A549 (cell line): Measurements from ENCODE around the gene GJD2. TPM values are rescaled to one million over a fixed set of nuclear protein-coding genes. Genes with fewer than 3 reads are reported as not detected.

Experiments used
- ATAC-seq, 2 experiments: fragments of 200-7000 bp in 1 of 2; fragments of >200 bp in 1 of 2; cut with Nextera tagmentation in 1 of 2; cut with Tn5 transposase in 1 of 2; 3 replicates each; pipeline versions ENCODE4 v1.8.0 to v1.9.1; 2018 to 2020; ENCODE audit warnings: mild to moderate bottlenecking in 1 of 2, moderate library complexity in 1 of 2
- CTCF ChIA-PET: fragments of 300-600 bp; sonication (Branson Sonifier 250); formaldehyde crosslinking; extraction: SDS; loops from one replicate; lab custom pipeline; 2021; ENCODE audit warnings: antibody characterized with exemption, inconsistent platforms; lab: Yijun Ruan, JAX
- POLR2A ChIA-PET: fragments of 350-600 bp; formaldehyde crosslinking; extraction: SDS; loops from one replicate; lab custom pipeline; 2021; ENCODE audit warnings: antibody characterized with exemption, inconsistent platforms; lab: Yijun Ruan, JAX
- DNase-seq, 2 experiments: peaks; one replicate each; pipeline versions ENCODE4 v3.0.0 to v3.0.0-alpha.2; 2011 to 2016; ENCODE audit warnings: low read depth in 1 of 2, low spot score in 1 of 2
- FAIRE-seq: peaks from 2 replicates; lab custom pipeline; 2011; peaks lifted over from hg19 to GRCh38; lab: Jason Lieb, UNC
- H3K27ac ChIP-seq, 2 experiments: fragments of >200 bp; sonication (Bioruptor Twin); formaldehyde crosslinking; 3 replicates each; pipeline ENCODE4 v1.5.1; 2016 to 2017
- H3K4me1 ChIP-seq: fragments of >200 bp; sonication (Bioruptor Twin); formaldehyde crosslinking; 3 replicates; pipeline ENCODE4 v1.6.1; 2016
- H3K4me2 ChIP-seq: fragments of >200 bp; sonication (Bioruptor Twin); formaldehyde crosslinking; 3 replicates; pipeline ENCODE4 v1.6.1; 2016
- H3K4me3 ChIP-seq: fragments of >200 bp; sonication (Bioruptor Twin); formaldehyde crosslinking; 3 replicates; pipeline ENCODE4 v1.5.1; 2016
- H3K9me3 ChIP-seq: fragments of >200 bp; sonication (Bioruptor Twin); formaldehyde crosslinking; 3 replicates; pipeline ENCODE4 v1.6.1; 2016
- CBX8 ChIP-seq: fragments of 200-600 bp; sonication (generic); IDR thresholded peaks from 2 replicates; pipeline ENCODE4 v1.6.1; 2016
- CHD4 ChIP-seq: fragments of 200-600 bp; sonication (generic); IDR thresholded peaks from 2 replicates; pipeline ENCODE4 v1.6.1; 2016; ENCODE audit warnings: antibody characterized with exemption, mild to moderate bottlenecking, borderline replicate concordance
- ESRRA ChIP-seq: fragments of 150-350 bp; IDR thresholded peaks from 2 replicates; pipeline ENCODE4 v1.6.1; 2014; ENCODE audit warnings: mild to moderate bottlenecking, low read length, borderline replicate concordance
- FOSB ChIP-seq: fragments of 250-450 bp; sonication (Bioruptor Pico); IDR thresholded peaks from 2 replicates; pipeline ENCODE4 v1.5.0; 2020; ENCODE audit warnings: mild to moderate bottlenecking, moderate library complexity
- GATA3 ChIP-seq: IDR thresholded peaks from 2 replicates; pipeline ENCODE4 v1.6.1; 2012; ENCODE audit warnings: borderline replicate concordance
- HDAC2 ChIP-seq: fragments of 200-600 bp; sonication (generic); IDR thresholded peaks from 2 replicates; pipeline ENCODE4 v1.6.1; 2016
- HEYL ChIP-seq: fragments of 250-450 bp; sonication (Bioruptor Pico); IDR thresholded peaks from 2 replicates; pipeline ENCODE4 v1.8.0; 2021; ENCODE audit warnings: mild to moderate bottlenecking, moderate library complexity
- HOXB5 ChIP-seq: fragments of 250-450 bp; sonication (Bioruptor Pico); IDR thresholded peaks from 2 replicates; pipeline ENCODE4 v1.5.0; 2020; ENCODE audit warnings: mild to moderate bottlenecking, moderate library complexity
- JUN ChIP-seq, 2 experiments: fragments of >200 bp; sonication (Bioruptor Twin); formaldehyde crosslinking; IDR thresholded peaks; 2 replicates in 1 of 2; 3 replicates in 1 of 2; pipeline ENCODE4 v1.6.1; 2016 to 2017
- KDM1A ChIP-seq: fragments of 200-600 bp; sonication (generic); IDR thresholded peaks from 2 replicates; pipeline ENCODE4 v1.6.1; 2016; ENCODE audit warnings: low read depth, mild to moderate bottlenecking
- MYC ChIP-seq: IDR thresholded peaks from 2 replicates; pipeline ENCODE4 v1.6.1; 2012; ENCODE audit warnings: mild to moderate bottlenecking, inconsistent platforms, low read length, improper control_type of control experiment, borderline replicate concordance
- PHF8 ChIP-seq: fragments of 200-600 bp; sonication (generic); IDR thresholded peaks from 2 replicates; pipeline ENCODE4 v1.6.1; 2016; ENCODE audit warnings: low read depth, mild to moderate bottlenecking, antibody characterized with exemption, moderate library complexity, borderline replicate concordance
- RARB ChIP-seq: fragments of 250-450 bp; sonication (Bioruptor Pico); IDR thresholded peaks from 2 replicates; pipeline ENCODE4 v1.8.0; 2021; ENCODE audit warnings: mild to moderate bottlenecking, moderate library complexity
- RCOR1 ChIP-seq: fragments of 150-350 bp; IDR thresholded peaks from 2 replicates; pipeline ENCODE4 v1.6.1; 2014; ENCODE audit warnings: antibody characterized with exemption, low read length, low read depth
- SMC3 ChIP-seq: fragments of >200 bp; sonication (Bioruptor Twin); formaldehyde crosslinking; IDR thresholded peaks from 3 replicates; pipeline ENCODE4 v1.6.1; 2018; ENCODE audit warnings: inconsistent platforms
- SREBF2 ChIP-seq: fragments of 450-650 bp; IDR thresholded peaks from 2 replicates; pipeline ENCODE4 v1.6.1; 2014; ENCODE audit warnings: mild to moderate bottlenecking, moderate library complexity
- TFCP2L1 ChIP-seq: fragments of 250-450 bp; sonication (Bioruptor Pico); IDR thresholded peaks from 2 replicates; pipeline ENCODE4 v1.5.0; 2021; ENCODE audit warnings: mild to moderate bottlenecking
- TP53 ChIP-seq: fragments of 250-450 bp; sonication (Bioruptor Pico); IDR thresholded peaks from 2 replicates; pipeline ENCODE4 v1.5.0; 2021; ENCODE audit warnings: mild to moderate bottlenecking, moderate library complexity
- ZFP36 ChIP-seq: fragments of 450-650 bp; IDR thresholded peaks from 2 replicates; pipeline ENCODE4 v1.6.1; 2014; ENCODE audit warnings: borderline replicate concordance; ENCODE audit not compliant: partially characterized antibody
- ZNF302 ChIP-seq: fragments of 250-450 bp; sonication (Bioruptor Pico); IDR thresholded peaks from 2 replicates; pipeline ENCODE4 v1.9.0; 2021; ENCODE audit warnings: inconsistent platforms, mild to moderate bottlenecking, moderate library complexity
- ZSCAN20 ChIP-seq: fragments of 250-450 bp; sonication (Bioruptor Pico); IDR thresholded peaks from 2 replicates; pipeline ENCODE4 v1.8.0; 2022; ENCODE audit warnings: mild to moderate bottlenecking, moderate library complexity
- WGBS: methylation state at CpG from one replicate; pipeline ENCODE4 v1.1.6; 2017; ENCODE audit errors: missing lambda C conversion rate; 5-methylcytosine and 5-hydroxymethylcytosine counted together
- polyA plus RNA-seq, 4 experiments: library from polyadenylated mRNA; depleted of rRNA in 3 of 4; stranded (reverse); fragments of >200 nt; fragmentation: RNase III in 1 of 4; extraction: RNeasy Plus Mini Kit Qiagen cat#74134 plus additional on column Dnase treatment in 1 of 4; gene quantifications; 2 replicates in 3 of 4; 3 replicates in 1 of 4; pipeline ENCODE4 v1.2.3, GENCODE V29; 2011 to 2017
- TF ChIP-seq, protein P1 (sequence below): fragments of >200 bp; sonication (Bioruptor Twin); formaldehyde crosslinking; IDR thresholded peaks from 3 replicates; pipeline ENCODE4 v1.5.1; 2016
- TF ChIP-seq, protein P2 (sequence below): IDR thresholded peaks from 2 replicates; pipeline ENCODE4 v1.6.1; 2012
- TF ChIP-seq, protein P3 (sequence below): fragments of >200 bp; sonication (Bioruptor Twin); formaldehyde crosslinking; IDR thresholded peaks from 2 replicates; pipeline ENCODE4 v1.6.1; 2016

The GJD2 gene
- polyA plus RNA-seq, 2 of the 4 experiments (the other 2 are of a cell fraction), result not detected

DNA sequence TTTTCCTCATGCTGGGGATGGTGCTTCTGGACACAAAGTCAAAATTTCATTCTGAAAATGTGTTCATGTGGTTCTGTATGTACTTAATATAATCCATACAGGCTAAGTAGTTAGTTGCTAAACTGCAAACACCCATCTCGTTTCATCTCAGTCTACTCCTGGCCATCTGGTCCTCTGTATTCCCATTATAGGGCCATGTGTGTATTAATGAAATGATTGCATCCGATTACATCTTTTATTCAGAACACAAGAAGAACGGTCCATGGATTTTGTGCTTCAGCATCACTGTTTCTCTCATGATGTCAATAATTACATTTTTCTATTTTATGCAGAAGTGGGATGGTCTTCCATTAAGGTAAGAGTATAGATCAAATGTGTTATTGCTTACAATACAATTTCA is 6.1 kb upstream of the GJD2 start:
- no peak for FAIRE-seq
- Histone ChIP-seq H3K9me3 (0 out of 3 replicates have a peak, but pooled peaks cover 2% of the 10 kb centered on the region), H3K4me1 (no peaks in the 10 kb centered on the region)
- ChIA-PET POLR2A (no interaction called here), CTCF (interaction anchor here (0.8 to 1.5 kb wide), 2 partner anchors 15 to 52 kb away, joined by 3 to 5 read pairs; no protein-coding TSS in a partner anchor)
- DNase-seq, result no peak
- 15% methylated on average over 3 of the region's 3 CpGs for WGBS
- TF ChIP-seq RCOR1 (no peak), JUN (IDR thresholded peaks at IDR 0.05) (no peak), ESRRA (no peak), ZFP36 (no peak), TP53 (CRISPR knock-in tag) (no peak), ZNF302 (CRISPR knock-in tag) (no peak), RARB (CRISPR knock-in tag) (no peak), HEYL (CRISPR knock-in tag) (no peak)
- TF ChIP-seq, protein P1, sequence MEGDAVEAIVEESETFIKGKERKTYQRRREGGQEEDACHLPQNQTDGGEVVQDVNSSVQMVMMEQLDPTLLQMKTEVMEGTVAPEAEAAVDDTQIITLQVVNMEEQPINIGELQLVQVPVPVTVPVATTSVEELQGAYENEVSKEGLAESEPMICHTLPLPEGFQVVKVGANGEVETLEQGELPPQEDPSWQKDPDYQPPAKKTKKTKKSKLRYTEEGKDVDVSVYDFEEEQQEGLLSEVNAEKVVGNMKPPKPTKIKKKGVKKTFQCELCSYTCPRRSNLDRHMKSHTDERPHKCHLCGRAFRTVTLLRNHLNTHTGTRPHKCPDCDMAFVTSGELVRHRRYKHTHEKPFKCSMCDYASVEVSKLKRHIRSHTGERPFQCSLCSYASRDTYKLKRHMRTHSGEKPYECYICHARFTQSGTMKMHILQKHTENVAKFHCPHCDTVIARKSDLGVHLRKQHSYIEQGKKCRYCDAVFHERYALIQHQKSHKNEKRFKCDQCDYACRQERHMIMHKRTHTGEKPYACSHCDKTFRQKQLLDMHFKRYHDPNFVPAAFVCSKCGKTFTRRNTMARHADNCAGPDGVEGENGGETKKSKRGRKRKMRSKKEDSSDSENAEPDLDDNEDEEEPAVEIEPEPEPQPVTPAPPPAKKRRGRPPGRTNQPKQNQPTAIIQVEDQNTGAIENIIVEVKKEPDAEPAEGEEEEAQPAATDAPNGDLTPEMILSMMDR, result no peak
- TF ChIP-seq, all 56 proteins: peak for 0
- ATAC-seq, result no peak
- H3K4me3 ChIP-seq, result no peak overlapping the region
- H3K27ac ChIP-seq, result no peak overlapping the region
- H3K4me2 ChIP-seq, result no peak overlapping the region

DNA sequence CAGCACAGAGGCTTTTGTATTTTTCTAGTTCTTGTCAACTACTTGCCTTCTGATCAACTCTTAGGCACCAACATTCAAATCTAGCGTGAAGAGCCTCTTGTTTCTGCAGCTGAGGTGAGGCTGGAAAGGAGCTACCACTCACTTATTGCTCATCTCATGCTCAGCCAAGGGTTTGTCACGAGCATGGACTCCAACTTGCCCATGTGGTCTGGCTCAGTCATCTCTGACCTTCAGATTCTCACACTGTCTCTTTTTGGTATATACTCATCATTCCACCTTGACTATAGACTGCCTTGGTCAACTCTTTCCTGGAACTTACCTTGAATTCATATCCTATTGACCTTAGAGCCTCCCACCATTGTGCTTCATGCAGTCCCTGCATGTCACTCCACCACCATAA is 5.2 kb upstream of the GJD2 start:
- no peak overlapping the region for H3K27ac ChIP-seq
- H3K4me1 ChIP-seq, result 0 out of 3 replicates have a peak, but pooled peaks cover 2% of the 10 kb centered on the region
- POLR2A ChIA-PET, result no interaction called here
- no peak for DNase-seq
- 0 out of 3 replicates have a peak, but pooled peaks cover 2% of the 10 kb centered on the region for H3K9me3 ChIP-seq
- WGBS, result 0% methylated on average over 2 of the region's 2 CpGs
- CTCF ChIA-PET, result interaction anchor here (0.8 to 0.9 kb wide), 2 partner anchors 9 to 14 kb away, joined by 3 read pairs; no protein-coding TSS in a partner anchor
- ATAC-seq, result no peak
- TF ChIP-seq RCOR1 (no peak), FOSB (CRISPR knock-in tag) (no peak), CBX8 (no peak), SMC3 (no peak), GATA3 (no peak), KDM1A (no peak), ESRRA (no peak), HDAC2 (no peak), ZSCAN20 (no peak), PHF8 (no peak), MYC (no peak), TFCP2L1 (CRISPR knock-in tag) (no peak), RARB (CRISPR knock-in tag) (no peak), CHD4 (no peak), HOXB5 (CRISPR knock-in tag) (no peak), SREBF2 (no peak)
- TF ChIP-seq, protein P2, sequence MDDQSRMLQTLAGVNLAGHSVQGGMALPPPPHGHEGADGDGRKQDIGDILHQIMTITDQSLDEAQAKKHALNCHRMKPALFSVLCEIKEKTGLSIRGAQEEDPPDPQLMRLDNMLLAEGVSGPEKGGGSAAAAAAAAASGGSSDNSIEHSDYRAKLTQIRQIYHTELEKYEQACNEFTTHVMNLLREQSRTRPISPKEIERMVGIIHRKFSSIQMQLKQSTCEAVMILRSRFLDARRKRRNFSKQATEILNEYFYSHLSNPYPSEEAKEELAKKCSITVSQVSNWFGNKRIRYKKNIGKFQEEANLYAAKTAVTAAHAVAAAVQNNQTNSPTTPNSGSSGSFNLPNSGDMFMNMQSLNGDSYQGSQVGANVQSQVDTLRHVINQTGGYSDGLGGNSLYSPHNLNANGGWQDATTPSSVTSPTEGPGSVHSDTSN, result no peak
- TF ChIP-seq, protein P3, sequence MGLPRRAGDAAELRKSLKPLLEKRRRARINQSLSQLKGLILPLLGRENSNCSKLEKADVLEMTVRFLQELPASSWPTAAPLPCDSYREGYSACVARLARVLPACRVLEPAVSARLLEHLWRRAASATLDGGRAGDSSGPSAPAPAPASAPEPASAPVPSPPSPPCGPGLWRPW, result no peak
- no peak overlapping the region for H3K4me2 ChIP-seq
- no peak for FAIRE-seq
- H3K4me3 ChIP-seq, result no peak overlapping the region
